OCI-LY7 (cell line): ENCODE results near the gene GPD2.
"Not testable (repeated sequence)": the region's sequence is repeated elsewhere in the genome, so short reads cannot be mapped to it uniquely, and the experiment has no call there.

Experiments
- EZH2phosphoT487 ChIP-seq: fragments of 200-600 bp; sonication (generic); IDR thresholded peaks from 2 replicates; pipeline ENCODE4 v1.6.1; 2018; ENCODE audit warnings: low read depth, borderline replicate concordance, mild to moderate bottlenecking, mixed run types, antibody characterized with exemption, low read length, moderate library complexity, mixed read lengths
- TF ChIP-seq, protein P1 (sequence below): fragments of 200-600 bp; sonication (generic); conservative IDR thresholded peaks from 2 replicates; pipeline ENCODE4 v1.5.1; 2014; ENCODE audit warnings: mild to moderate bottlenecking, antibody characterized with exemption, low read length, moderate library complexity, mixed read lengths

DNA sequence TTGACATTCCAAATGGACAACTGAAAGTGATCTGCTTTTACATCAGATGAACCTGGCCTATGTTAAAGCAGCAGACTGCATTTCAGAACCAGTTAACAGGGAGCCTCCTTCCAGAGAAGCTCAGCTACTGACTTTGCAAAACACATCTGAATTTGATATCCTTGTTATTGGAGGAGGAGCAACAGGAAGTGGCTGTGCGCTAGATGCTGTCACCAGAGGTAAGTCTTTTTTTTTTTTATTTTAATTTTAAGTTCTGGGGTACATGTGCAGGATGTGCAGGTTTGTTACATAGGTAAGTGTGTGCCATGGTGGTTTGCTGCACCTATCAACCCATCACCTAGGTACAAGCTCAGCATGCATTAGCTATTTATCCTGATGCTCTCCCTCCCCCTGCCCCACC, 59.8 kb downstream of the GPD2 start:
- TF ChIP-seq EZH2phosphoT487, result not testable (repeated sequence)
- TF ChIP-seq, protein P1, sequence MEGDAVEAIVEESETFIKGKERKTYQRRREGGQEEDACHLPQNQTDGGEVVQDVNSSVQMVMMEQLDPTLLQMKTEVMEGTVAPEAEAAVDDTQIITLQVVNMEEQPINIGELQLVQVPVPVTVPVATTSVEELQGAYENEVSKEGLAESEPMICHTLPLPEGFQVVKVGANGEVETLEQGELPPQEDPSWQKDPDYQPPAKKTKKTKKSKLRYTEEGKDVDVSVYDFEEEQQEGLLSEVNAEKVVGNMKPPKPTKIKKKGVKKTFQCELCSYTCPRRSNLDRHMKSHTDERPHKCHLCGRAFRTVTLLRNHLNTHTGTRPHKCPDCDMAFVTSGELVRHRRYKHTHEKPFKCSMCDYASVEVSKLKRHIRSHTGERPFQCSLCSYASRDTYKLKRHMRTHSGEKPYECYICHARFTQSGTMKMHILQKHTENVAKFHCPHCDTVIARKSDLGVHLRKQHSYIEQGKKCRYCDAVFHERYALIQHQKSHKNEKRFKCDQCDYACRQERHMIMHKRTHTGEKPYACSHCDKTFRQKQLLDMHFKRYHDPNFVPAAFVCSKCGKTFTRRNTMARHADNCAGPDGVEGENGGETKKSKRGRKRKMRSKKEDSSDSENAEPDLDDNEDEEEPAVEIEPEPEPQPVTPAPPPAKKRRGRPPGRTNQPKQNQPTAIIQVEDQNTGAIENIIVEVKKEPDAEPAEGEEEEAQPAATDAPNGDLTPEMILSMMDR, result not testable (repeated sequence)
